Stimulated activated CD4-positive, alpha-beta T cell treated with anti-CD3 and anti-CD28 coated beads, Interleukin-1b, Interleukin-23, amount 100 ng/mL, for 24 hours (primary cell): ENCODE results near the gene PLA2G12B.
"Not testable (repeated sequence)": the region's sequence is repeated elsewhere in the genome, so short reads cannot be mapped to it uniquely, and the experiment has no call there.

Experiments
- DNase-seq, 4 experiments: peaks; one replicate each; pipeline ENCODE4 v3.0.0-alpha.2; 2020; ENCODE audit warnings: low read depth in 4 of 4, low spot score in 1 of 4

The PLA2G12B gene

DNA sequence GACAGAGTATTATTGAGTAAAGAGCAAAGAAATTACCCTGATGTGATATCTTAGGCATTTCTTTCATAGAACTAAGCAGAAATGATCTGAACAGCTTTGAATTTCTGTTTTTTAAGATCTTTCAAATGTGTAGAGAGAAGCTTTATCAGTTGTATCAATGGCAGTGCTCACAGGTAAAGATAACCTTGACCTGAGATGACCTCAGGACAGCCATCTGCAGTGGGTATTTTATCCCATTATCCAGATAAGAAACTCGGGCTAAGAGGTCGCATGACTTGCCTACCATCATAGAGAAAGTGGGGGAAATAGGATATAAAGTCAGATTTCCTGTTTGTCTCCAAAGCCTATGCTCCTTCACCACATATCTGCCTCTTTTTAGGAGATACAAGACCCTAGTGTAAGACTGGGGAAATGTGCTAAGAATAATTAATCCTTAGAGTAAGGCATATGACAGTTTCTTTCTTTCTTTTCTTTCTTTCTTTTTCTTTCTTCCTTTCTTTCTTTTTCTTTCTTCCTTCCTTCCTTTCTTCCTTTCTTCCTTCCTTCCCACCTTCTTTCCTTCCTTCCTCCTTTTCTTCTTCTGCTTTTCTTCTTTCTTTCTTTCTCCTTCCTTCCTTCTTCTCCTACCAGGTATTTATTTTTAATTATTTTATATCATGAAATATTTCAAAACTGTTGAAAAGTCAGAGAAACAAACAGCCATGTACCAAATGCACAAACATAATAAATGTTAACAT is 10.9 kb downstream of the PLA2G12B start:
- no peak for DNase-seq

GRCh38 chr10:72935361-72935760 is 19.2 kb downstream of the PLA2G12B start:
- DNase-seq: no peak

GRCh38 chr10:72932259-72933015 is 22.2 kb downstream of the PLA2G12B start:
- no peak for DNase-seq

GRCh38 chr10:72930276-72930675 is 24.3 kb downstream of the PLA2G12B start:
- no peak for DNase-seq

DNA sequence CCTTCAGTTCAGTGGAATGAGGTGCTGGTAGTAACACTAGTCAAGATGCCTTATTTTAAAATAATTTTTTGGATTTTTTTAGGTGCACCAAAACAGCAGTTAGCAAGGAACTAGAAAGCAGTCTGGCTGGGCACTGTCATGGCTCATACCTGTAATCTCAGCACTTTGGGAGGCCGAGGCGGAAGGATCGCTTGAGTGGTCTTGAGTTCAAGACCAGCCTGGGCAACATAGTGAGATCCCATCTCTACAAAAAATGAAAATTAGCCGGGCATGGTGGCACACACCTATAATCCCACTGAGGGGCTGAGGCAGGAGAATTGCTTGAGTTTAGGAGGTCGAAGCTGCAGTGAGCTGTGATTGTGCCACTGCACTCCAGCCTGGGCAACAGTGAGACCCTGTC is 25.8 kb downstream of the PLA2G12B start:
- no peak for DNase-seq

- no peak for DNase-seq
Measured at GRCh38 chr10:72927485-72927884, 27.1 kb downstream of the PLA2G12B start.

GRCh38 chr10:72925951-72926465 is 28.6 kb downstream of the PLA2G12B start:
- no peak for DNase-seq

GRCh38 chr10:72924351-72924750 is 30.3 kb downstream of the PLA2G12B start:
- no peak for DNase-seq

DNA sequence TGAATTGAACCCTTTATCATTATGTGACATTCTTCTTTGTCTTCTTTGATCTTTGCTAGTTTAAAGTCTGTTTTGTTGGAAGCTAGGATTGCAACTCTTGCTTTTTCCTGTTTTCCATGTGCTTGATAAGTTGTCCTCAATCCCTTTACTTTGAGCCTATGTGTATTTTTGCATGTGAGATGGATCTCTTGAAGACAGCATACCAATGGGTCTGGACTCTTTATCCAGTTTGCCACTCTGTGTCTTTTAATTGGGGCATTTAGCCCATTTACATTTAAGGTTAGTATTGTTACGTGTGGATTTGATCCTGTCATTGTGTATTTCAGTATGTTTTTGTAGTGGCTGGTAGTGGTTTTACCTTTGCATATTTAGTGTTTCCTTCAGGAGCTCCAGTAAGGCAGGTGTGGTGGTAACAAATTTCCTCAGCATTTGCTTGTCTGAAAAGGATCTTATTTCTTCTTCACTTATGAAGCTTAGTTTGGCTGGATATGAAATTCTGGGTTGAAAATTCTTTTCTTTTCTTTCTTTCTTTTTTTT is 33.4 kb downstream of the PLA2G12B start:
- not testable (repeated sequence) for DNase-seq

DNA sequence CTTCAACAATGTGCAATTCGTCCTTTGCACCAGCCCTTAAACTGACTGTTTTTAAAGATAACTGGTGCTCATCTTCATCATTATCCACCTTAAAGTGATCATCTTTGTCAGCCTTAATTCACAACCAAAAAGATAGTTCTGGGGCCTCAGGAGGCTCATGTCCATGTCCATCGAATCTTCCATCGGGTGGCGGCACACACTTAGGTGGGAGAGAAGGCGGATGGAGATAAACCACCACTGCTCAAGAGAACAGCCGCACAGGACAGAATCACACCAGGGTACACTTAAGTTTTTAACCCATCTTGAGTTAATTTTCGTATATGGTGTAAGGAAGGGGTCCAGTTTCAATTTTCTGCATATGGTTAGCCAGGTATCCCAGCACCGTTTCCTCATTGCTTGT is 36.3 kb downstream of the PLA2G12B start:
- DNase-seq: no peak

GRCh38 chr10:72917803-72918332 is 36.7 kb downstream of the PLA2G12B start:
- not testable (repeated sequence) for DNase-seq

DNA sequence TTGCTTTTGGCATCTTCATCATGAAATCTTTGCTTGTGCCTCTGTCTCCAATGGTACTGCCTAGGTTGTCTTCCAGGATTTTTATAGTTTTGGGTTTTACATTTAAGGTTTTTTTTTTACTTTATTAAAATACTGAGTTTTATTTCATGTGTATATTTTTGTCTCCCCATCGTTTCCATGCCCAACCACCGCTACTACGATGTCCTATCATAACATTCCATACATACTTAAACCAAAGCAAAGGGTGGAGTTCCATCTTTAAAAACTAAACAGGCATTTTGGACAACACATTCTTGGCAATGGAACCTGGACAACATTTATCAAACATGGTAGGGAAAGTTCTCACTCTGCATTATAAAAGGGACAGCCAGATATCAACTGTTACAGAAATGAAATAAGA is 37.4 kb downstream of the PLA2G12B start:
- not testable (repeated sequence) for DNase-seq

- DNase-seq: no peak
Measured at GRCh38 chr10:72913287-72913686, 41.3 kb downstream of the PLA2G12B start.

DNA sequence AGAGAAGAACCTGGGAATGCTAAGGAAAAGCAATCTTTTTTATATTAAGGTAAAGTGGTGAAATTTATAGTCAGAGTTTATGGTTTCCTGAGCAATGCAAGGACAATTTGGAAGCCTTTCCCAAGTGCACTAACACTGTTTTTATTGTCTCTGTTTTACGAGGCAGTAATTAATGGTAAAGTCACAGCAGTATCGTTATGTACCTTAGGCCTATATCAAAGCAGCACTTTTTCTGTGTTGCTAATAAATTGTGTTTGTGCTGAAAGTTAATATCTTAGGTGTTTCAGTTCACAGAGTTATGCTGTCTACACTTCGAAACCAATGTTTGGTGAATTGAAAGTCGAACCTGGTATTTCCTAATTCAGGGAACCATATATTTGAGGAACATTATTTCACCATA is 41.9 kb downstream of the PLA2G12B start:
- DNase-seq: no peak

- no peak for DNase-seq
Measured at GRCh38 chr10:72911758-72912157, 42.8 kb downstream of the PLA2G12B start.

DNA sequence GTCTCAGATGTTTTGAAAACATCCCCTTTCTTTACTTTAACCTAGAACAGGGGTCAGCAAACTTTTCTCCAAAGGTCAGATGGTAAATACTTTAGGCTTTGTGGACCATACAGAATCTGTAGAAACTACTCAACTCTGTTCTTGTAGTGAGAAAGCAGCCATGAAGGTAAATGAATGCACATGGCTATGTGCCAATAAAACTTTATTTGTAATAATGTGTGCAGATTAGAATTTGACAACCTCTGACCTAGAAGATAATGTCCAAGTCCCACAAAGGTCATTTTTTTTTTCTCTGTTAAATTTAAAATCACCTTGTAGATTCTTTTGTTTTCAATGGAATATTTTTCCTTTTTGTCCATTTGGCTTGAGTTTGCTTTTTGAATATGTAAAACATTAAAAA is 43.9 kb downstream of the PLA2G12B start:
- DNase-seq: no peak

GRCh38 chr10:72906446-72906845 is 48.2 kb downstream of the PLA2G12B start:
- DNase-seq: no peak

- no peak for DNase-seq
Measured at GRCh38 chr10:72904806-72905205, 49.8 kb downstream of the PLA2G12B start.

- DNase-seq: not testable (repeated sequence)
Measured at GRCh38 chr10:72903941-72904446, 50.6 kb downstream of the PLA2G12B start.

GRCh38 chr10:72899545-72899944 is 55.1 kb downstream of the PLA2G12B start:
- DNase-seq: no peak

GRCh38 chr10:72898616-72899015 is 56.0 kb downstream of the PLA2G12B start:
- no peak for DNase-seq
